HG02798 (cell line): ENCODE results near the gene PIAS1.
"Not testable (repeated sequence)": the region's sequence is repeated elsewhere in the genome, so short reads cannot be mapped to it uniquely, and the experiment has no call there.

Source experiments
- ATAC-seq: cut with Tn5 transposase; IDR thresholded peaks from one replicate; pipeline ENCODE4 v1.9.1; 2021; ENCODE audit warnings: mild to moderate bottlenecking; ENCODE audit not compliant: unreplicated experiment, poor library complexity

PIAS1 gene

GRCh38 chr15:68053701-68054627 is at the start of gene PIAS1:
TSS of gene PIAS1 (plus strand) at chr15:68054315. CDS start at chr15:68054327, 12 bp downstream.
- peak; percentile 91 for ATAC-seq

GRCh38 chr15:68007642-68008041 is 46.5 kb upstream of the PIAS1 start:
- ATAC-seq = not testable (repeated sequence)

GRCh38 chr15:68010361-68011153 is 43.6 kb upstream of the PIAS1 start:
- ATAC-seq = no peak

GRCh38 chr15:68012911-68013310 is 41.2 kb upstream of the PIAS1 start:
- no peak for ATAC-seq

DNA sequence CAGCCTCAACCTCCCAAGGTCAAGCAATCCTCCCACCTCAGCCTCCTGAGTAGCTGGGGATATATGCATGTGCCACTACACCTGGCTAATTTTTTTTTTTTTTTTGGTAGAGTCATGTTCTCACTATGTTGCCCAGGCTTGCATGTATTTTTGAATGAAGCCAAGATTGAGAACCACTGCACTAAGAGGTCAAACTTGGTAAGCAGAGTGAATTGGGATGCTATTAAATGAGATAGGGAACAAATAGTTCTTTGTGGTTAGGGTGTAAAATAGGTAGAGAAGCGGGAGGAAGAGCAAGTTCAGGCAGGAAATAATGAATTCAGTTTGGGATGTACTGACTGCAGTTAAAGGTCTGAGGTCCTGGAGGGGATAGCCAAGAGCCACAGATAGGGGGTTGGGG is 39.9 kb upstream of the PIAS1 start:
- ATAC-seq = no peak

- ATAC-seq = no peak
Observed at GRCh38 chr15:68015244-68015643, 38.9 kb upstream of the PIAS1 start.

DNA sequence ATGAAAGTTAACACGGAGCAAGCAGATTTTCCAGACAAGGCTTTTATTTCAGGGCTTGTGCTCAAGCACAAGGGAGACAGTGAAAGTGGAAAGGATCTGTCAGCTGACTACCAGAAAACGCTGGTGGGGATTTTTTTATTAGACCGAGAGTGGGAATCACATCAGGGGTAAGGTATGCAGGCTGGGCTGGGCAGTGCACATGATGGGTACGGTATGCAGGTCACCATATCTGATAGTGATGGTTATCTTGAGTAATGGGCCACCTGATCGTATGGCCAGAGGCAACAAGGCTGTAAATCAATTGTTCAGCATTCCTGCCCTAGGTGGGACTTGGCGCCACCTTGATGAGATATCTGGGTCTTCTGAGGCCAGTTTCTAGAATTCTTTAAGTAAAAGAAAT is 36.9 kb upstream of the PIAS1 start:
- no peak for ATAC-seq

DNA sequence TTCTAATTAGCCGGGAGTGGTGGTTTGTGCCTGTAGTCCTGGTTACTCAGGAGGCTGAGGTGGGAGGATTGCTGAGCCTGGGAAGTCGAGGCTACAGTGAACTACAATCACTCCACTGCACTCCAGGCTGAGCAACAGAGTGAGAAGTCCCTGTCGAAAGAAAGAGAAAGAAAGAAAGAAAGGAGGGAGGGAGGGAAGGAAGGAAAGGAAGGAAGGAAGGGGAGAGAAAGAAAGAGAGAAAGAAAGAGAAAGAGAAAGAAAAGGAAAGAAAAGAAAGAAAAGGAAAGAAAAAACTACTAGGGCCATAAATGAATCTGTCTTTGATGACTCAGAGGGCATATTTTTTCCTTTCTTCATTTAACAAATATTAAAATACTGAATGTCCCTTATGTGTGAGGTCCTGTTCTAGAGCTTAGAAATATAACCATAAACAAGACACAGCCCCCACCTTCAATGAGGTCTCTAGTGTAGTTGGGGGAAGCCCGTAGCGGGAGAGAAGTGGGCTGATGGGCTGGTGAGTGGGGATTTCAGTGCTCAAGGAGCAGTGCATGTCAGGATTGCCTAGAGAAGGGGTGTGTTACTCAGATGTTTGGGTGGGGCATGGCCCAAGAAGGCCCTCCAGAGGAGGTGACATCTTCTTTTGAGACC is 35.2 kb upstream of the PIAS1 start:
- ATAC-seq = no peak

DNA sequence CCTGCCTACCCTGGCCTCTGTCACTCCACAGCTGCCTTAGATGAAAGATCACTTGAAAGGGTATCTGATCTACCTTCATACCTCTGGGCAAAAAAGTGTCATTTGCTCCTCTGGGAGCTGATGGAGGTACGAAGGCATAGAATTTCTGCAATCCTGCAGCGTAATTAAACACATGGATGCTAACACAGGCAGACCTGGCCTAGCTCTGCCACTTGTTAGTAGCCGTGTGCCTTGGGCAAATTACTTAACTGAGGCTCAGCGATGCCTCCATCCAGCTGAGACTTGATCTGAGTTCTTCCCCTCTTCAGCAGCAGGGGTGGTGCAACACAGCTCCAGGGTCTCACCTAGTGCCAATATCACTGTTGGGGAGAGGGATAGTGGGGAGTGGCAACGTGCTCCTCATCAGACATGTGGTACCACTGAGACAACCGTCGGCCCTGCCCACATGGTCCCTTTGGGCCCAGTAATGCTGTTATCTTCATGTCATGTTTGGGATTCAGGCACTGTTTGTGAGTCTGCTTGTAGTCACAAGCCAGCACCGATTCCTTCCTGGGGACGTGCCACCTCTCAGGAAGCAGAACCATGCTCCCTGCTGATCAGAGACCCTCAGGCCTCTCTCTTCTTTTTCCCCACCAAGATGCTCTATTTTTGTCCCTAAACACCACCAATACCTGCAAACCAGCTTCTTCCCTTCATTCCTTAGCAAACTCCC is 34.1 kb upstream of the PIAS1 start:
- no peak for ATAC-seq

- ATAC-seq = no peak
Observed at GRCh38 chr15:68020685-68021084, 33.4 kb upstream of the PIAS1 start.

GRCh38 chr15:68022061-68022460 is 32.1 kb upstream of the PIAS1 start:
- ATAC-seq = no peak

DNA sequence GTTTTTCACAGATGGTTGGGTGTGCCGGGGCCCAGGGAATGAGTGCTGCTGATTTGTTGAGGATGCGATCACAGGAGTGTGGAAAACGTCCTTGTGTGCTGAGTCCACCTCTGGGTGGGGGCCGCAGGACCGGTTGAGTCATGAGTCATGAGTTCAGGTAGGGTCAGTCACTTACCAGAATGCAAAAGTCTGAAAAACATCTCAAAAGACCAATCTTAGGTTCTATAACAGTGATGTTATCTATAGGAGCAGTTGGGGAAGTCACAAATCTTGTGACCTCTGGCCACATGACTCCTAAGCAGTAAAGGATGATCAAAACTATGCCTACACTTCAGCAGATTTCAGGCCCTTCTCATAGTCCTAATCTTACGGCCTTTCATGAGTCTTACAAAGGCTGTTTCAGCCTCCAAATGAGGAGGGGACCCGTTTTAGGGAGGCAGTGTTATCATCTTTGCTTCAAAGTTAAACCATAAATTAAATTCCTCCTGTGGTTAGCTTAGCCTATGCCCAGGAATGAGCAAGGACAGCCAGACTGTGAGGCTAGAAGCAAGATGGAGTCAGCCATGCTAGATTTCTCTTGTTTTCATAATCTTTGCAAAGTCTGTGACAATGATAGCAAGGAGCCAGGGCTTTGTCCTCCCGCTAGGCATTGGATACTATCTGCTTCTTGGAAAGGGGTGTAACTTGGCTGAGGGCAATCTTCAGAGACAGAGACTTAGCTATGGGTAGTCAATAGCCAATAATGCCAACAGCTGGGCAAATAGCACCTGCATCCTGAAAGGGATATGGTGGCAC is 30.6 kb upstream of the PIAS1 start:
- ATAC-seq = no peak

DNA sequence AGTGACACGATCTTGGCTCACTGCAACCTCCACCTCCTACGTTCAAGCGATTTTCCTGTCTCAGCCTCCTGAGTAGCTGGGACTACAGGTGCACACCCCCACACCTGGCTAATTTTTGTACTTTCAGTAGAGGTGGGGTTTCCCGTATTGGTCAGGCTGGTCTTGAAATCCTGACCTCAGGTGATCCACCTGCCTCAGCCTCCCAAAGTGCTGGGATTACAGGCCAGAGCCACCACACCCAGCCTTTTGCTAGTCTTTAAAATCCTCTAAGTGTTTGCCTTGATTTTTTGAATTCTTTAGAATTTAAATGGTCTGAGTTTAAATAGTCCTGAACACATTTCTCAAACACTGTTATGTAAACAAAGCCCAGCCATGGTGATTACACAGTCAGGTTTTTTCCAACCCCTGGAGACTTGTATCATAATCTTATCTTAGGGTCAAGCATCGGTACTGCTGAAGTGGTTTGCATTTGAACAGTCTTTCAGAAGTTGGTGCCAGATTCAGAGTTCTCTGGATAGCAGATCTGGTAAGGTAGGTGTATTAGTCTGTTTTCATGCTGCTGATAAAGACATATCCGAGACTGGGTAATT is 28.2 kb upstream of the PIAS1 start:
- ATAC-seq = no peak

DNA sequence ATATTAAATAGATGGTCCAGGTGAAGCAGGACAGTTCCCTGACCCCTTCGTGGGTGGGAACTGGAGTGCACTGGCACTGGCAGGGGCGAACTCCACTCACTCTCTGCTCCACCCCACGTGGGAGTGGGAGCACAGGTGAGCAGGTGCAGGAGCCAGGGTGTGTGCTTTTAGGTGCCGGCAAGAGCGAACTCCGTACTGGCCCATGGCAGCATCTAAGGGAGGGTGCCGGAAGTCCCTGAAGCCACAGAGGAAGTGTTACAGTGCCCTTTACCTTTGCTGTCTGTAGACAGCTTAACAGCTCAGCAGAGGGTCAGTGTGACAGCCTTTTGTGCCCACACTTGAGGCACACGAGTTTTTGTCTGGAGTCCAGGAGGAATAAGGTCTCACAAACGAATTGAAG is 26.7 kb upstream of the PIAS1 start:
- ATAC-seq = no peak

DNA sequence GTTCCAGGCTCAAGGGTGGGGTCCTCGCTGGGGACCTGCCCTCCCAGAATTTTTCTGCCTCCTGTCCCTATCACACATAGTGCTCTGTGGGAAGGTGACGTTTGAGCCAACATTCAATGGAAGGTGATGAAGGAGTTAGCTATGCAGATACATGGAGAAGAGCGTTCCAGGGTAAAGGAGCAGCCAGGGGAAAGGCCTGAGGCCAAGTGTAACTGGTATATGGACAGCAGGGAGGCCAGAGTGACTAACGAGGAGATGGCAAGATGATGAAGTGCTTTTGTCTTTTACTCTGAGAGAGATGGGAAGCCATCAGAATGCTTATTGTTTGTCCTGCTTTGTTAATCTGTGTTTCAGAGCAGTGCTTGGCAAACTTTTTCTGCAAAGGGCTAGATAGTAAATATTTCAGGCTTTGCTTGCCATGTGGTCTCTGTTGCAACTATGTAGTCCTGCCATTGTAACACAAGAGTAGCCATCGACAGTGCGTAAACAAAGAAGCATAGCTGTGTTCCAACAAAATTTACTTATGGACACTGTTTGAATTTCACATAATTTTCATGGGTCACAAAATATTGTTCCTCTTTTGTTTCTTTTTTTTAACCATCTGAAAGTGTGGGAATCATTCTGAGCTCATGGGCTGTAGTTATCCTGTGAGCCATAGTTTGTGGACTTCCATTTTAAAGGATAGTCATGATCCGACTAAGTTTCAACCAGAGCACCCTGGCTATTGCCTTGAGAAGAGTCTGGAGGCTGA is 25.8 kb upstream of the PIAS1 start:
- ATAC-seq = no peak

- no peak for ATAC-seq
Observed at GRCh38 chr15:68028888-68029207, 25.3 kb upstream of the PIAS1 start.

DNA sequence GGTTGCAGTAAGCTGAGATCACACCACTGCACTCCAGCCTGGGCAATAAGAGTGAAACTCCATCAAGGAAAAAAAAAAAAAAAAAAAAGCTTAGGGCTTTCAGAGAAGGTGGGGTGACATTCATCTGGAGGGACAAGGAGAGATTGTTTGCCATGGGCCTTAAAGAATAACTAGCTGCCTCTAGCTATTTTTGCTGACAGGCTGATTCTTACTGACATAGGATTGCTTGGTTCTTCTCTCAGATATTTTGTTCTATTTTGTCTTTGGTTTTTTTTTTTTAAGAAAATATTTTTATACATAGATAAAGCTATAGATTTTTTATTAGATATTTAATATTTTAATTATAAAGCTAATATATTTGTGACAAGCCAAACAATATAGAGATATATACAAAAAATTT is 24.2 kb upstream of the PIAS1 start:
- ATAC-seq = no peak

- no peak for ATAC-seq
Observed at GRCh38 chr15:68031404-68031803, 22.7 kb upstream of the PIAS1 start.

DNA sequence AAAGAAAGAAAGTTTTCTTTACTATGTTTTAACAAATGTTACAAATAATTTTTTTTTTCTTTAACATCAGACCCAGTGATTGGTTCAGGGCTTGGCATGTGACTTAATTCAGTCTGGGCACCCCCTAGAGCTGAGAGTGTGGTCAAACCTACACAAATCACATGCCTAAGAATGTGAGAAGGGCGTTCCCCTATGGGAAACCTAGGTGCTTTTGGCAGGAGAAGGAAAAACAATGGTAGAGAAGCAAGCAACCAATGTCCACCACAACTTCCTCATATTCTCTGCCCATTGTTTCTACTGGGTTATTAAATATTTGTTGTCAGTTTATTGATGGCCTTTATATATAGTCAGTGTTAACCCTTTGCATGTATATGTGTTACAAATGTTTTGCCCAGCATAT is 21.4 kb upstream of the PIAS1 start:
- ATAC-seq = peak; percentile 48
